ENCODE data around the gene MMP7. TPM values are rescaled to one million over a fixed set of nuclear protein-coding genes. Genes with fewer than 3 reads are reported as not detected.

Gene MMP7
- total and polyA plus RNA-seq, 2 experiments from 2014 or later = not detected

- Mint-ChIP-seq H3K4me3 (no peak overlapping the region), H3K27me3 (ENCODE audit: insufficient read depth, low read depth, poor library complexity) (peaks cover 12% of the 10 kb centered on the region), H3K9me3 (peaks cover 34% of the 10 kb centered on the region), H3K4me1 (no peaks in the 10 kb centered on the region), H3K36me3 (ENCODE audit: low read depth) (peaks cover 33% of the 10 kb centered on the region), H3K27ac (no peak overlapping the region)
- H3F3A ChIP-seq (replicated peaks; ENCODE audit: low read depth) = no peaks in the 10 kb centered on the region
- ATAC-seq (no peak), DNase-seq (ENCODE audit: low spot score) (no peak)
- H4K20me1 ChIP-seq (replicated peaks; ENCODE audit: insufficient read depth) = no peaks in the 10 kb centered on the region
- no peaks in the 10 kb centered on the region for H3K79me2 ChIP-seq (replicated peaks; ENCODE audit: insufficient read depth)
- H3K27ac ChIP-seq (ENCODE audit: low read depth) = no peak overlapping the region
- TF ChIP-seq, protein P1, sequence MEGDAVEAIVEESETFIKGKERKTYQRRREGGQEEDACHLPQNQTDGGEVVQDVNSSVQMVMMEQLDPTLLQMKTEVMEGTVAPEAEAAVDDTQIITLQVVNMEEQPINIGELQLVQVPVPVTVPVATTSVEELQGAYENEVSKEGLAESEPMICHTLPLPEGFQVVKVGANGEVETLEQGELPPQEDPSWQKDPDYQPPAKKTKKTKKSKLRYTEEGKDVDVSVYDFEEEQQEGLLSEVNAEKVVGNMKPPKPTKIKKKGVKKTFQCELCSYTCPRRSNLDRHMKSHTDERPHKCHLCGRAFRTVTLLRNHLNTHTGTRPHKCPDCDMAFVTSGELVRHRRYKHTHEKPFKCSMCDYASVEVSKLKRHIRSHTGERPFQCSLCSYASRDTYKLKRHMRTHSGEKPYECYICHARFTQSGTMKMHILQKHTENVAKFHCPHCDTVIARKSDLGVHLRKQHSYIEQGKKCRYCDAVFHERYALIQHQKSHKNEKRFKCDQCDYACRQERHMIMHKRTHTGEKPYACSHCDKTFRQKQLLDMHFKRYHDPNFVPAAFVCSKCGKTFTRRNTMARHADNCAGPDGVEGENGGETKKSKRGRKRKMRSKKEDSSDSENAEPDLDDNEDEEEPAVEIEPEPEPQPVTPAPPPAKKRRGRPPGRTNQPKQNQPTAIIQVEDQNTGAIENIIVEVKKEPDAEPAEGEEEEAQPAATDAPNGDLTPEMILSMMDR (conservative IDR thresholded peaks at IDR 0.05; ENCODE audit: low read depth in 2 of 2) = no peak
- TF ChIP-seq NANOG (IDR thresholded peaks at IDR 0.05; ENCODE audit: borderline replicate concordance) = no peak
- TF ChIP-seq CREB1 (CRISPR knock-in tag; IDR thresholded peaks at IDR 0.05; ENCODE audit: low read depth) = no peak
- no peak for TF ChIP-seq POLR2AphosphoS5 (IDR thresholded peaks at IDR 0.05; ENCODE audit: low read depth)
- TF ChIP-seq, protein P2, sequence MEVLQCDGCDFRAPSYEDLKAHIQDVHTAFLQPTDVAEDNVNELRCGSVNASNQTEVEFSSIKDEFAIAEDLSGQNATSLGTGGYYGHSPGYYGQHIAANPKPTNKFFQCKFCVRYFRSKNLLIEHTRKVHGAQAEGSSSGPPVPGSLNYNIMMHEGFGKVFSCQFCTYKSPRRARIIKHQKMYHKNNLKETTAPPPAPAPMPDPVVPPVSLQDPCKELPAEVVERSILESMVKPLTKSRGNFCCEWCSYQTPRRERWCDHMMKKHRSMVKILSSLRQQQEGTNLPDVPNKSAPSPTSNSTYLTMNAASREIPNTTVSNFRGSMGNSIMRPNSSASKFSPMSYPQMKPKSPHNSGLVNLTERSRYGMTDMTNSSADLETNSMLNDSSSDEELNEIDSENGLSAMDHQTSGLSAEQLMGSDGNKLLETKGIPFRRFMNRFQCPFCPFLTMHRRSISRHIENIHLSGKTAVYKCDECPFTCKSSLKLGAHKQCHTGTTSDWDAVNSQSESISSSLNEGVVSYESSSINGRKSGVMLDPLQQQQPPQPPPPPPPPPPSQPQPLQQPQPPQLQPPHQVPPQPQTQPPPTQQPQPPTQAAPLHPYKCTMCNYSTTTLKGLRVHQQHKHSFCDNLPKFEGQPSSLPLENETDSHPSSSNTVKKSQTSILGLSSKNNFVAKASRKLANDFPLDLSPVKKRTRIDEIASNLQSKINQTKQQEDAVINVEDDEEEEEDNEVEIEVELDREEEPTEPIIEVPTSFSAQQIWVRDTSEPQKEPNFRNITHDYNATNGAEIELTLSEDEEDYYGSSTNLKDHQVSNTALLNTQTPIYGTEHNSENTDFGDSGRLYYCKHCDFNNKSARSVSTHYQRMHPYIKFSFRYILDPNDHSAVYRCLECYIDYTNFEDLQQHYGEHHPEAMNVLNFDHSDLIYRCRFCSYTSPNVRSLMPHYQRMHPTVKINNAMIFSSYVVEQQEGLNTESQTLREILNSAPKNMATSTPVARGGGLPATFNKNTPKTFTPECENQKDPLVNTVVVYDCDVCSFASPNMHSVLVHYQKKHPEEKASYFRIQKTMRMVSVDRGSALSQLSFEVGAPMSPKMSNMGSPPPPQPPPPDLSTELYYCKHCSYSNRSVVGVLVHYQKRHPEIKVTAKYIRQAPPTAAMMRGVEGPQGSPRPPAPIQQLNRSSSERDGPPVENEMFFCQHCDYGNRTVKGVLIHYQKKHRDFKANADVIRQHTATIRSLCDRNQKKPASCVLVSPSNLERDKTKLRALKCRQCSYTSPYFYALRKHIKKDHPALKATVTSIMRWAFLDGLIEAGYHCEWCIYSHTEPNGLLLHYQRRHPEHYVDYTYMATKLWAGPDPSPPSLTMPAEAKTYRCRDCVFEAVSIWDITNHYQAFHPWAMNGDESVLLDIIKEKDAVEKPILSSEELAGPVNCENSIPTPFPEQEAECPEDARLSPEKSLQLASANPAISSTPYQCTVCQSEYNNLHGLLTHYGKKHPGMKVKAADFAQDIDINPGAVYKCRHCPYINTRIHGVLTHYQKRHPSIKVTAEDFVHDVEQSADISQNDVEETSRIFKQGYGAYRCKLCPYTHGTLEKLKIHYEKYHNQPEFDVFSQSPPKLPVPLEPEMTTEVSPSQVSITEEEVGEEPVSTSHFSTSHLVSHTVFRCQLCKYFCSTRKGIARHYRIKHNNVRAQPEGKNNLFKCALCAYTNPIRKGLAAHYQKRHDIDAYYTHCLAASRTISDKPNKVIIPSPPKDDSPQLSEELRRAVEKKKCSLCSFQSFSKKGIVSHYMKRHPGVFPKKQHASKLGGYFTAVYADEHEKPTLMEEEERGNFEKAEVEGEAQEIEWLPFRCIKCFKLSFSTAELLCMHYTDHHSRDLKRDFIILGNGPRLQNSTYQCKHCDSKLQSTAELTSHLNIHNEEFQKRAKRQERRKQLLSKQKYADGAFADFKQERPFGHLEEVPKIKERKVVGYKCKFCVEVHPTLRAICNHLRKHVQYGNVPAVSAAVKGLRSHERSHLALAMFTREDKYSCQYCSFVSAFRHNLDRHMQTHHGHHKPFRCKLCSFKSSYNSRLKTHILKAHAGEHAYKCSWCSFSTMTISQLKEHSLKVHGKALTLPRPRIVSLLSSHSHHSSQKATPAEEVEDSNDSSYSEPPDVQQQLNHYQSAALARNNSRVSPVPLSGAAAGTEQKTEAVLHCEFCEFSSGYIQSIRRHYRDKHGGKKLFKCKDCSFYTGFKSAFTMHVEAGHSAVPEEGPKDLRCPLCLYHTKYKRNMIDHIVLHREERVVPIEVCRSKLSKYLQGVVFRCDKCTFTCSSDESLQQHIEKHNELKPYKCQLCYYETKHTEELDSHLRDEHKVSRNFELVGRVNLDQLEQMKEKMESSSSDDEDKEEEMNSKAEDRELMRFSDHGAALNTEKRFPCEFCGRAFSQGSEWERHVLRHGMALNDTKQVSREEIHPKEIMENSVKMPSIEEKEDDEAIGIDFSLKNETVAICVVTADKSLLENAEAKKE (CRISPR knock-in tag; IDR thresholded peaks at IDR 0.05) = no peak
- TF ChIP-seq, protein P3, sequence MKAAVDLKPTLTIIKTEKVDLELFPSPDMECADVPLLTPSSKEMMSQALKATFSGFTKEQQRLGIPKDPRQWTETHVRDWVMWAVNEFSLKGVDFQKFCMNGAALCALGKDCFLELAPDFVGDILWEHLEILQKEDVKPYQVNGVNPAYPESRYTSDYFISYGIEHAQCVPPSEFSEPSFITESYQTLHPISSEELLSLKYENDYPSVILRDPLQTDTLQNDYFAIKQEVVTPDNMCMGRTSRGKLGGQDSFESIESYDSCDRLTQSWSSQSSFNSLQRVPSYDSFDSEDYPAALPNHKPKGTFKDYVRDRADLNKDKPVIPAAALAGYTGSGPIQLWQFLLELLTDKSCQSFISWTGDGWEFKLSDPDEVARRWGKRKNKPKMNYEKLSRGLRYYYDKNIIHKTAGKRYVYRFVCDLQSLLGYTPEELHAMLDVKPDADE (IDR thresholded peaks at IDR 0.05) = no peak
- TF ChIP-seq ZNF331 (CRISPR knock-in tag; IDR thresholded peaks at IDR 0.05; ENCODE audit: low read depth) = no peak
- no peak for TF ChIP-seq JUNB (IDR thresholded peaks at IDR 0.05; ENCODE audit: unreplicated experiment)
- TF ChIP-seq ZNF114 (CRISPR knock-in tag; IDR thresholded peaks at IDR 0.05) = no peak
- TF ChIP-seq REST (IDR thresholded peaks at IDR 0.05; ENCODE audit: unreplicated experiment) = no peak
- TF ChIP-seq EZH2phosphoT487 (IDR thresholded peaks at IDR 0.05; ENCODE audit: unreplicated experiment) = no peak
- TF ChIP-seq STAT1 (IDR thresholded peaks at IDR 0.05; ENCODE audit: unreplicated experiment) = no peak
- no peak for TF ChIP-seq EZH2 (IDR thresholded peaks at IDR 0.05; ENCODE audit: low read depth, unreplicated experiment)
- no peak overlapping the region for H2AFZ ChIP-seq
- no peak overlapping the region for H3K4me3 ChIP-seq
- no peak overlapping the region for H3K4me2 ChIP-seq
- no peaks in the 10 kb centered on the region for H3K4me1 ChIP-seq (ENCODE audit: insufficient read depth)
- H3K9me2 ChIP-seq (ENCODE audit: insufficient read depth) = peaks cover 5% of the 10 kb centered on the region; the same call in 1 of the 2 replicates
- no peaks in the 10 kb centered on the region for H3K27me3 ChIP-seq (ENCODE audit: insufficient read depth)
- H3K36me3 ChIP-seq (ENCODE audit: insufficient read depth) = 0 out of 2 replicates have a peak, but pooled peaks cover 6% of the 10 kb centered on the region
Observed at GRCh38 chr11:102568851-102569250, 38.3 kb upstream of the MMP7 start.

Measured in GM23338 (cell line).